GM21786 (cell line): ENCODE measurements around the gene ULK4.
"Not testable (repeated sequence)": the region's sequence is repeated elsewhere in the genome, so short reads cannot be mapped to it uniquely, and the experiment has no call there.

ENCODE experiments used
- ATAC-seq: cut with Tn5 transposase; IDR thresholded peaks from one replicate; pipeline ENCODE4 v1.9.1; 2021; ENCODE audit not compliant: unreplicated experiment

ULK4 gene

GRCh38 chr3:41651718-41652117 lies 310.2 kb downstream of the ULK4 start:
- no peak for ATAC-seq

- no peak for ATAC-seq
Observed at GRCh38 chr3:41650406-41650805, 311.5 kb downstream of the ULK4 start.

- no peak for ATAC-seq
Observed at GRCh38 chr3:41649129-41649739, 312.7 kb downstream of the ULK4 start.

GRCh38 chr3:41647730-41648129 lies 314.2 kb downstream of the ULK4 start:
- ATAC-seq = not testable (repeated sequence)

GRCh38 chr3:41640076-41640475 lies 321.8 kb downstream of the ULK4 start:
- ATAC-seq = no peak

GRCh38 chr3:41638381-41638780 lies 323.5 kb downstream of the ULK4 start:
- ATAC-seq = no peak

GRCh38 chr3:41632700-41633099 lies 329.2 kb downstream of the ULK4 start:
- no peak for ATAC-seq

- ATAC-seq = no peak
Observed at GRCh38 chr3:41630708-41631107, 331.2 kb downstream of the ULK4 start.

GRCh38 chr3:41629986-41630385 lies 331.9 kb downstream of the ULK4 start:
- no peak for ATAC-seq

- ATAC-seq = no peak
Observed at GRCh38 chr3:41629072-41629471, 332.8 kb downstream of the ULK4 start.

GRCh38 chr3:41627477-41628087 lies 334.3 kb downstream of the ULK4 start:
- ATAC-seq = no peak

- no peak for ATAC-seq
Observed at GRCh38 chr3:41612853-41613252, 349.1 kb downstream of the ULK4 start.

- no peak for ATAC-seq
Observed at GRCh38 chr3:41611008-41611407, 350.9 kb downstream of the ULK4 start.

GRCh38 chr3:41608347-41608746 lies 353.6 kb downstream of the ULK4 start:
- ATAC-seq = no peak

- no peak for ATAC-seq
Observed at GRCh38 chr3:41603807-41604206, 358.1 kb downstream of the ULK4 start.

- no peak for ATAC-seq
Observed at GRCh38 chr3:41602121-41602520, 359.8 kb downstream of the ULK4 start.

- ATAC-seq = no peak
Observed at GRCh38 chr3:41601404-41601987, 360.4 kb downstream of the ULK4 start.

GRCh38 chr3:41600616-41601015 lies 361.3 kb downstream of the ULK4 start:
- no peak for ATAC-seq

GRCh38 chr3:41599127-41599484 lies 362.8 kb downstream of the ULK4 start:
- ATAC-seq = no peak

- ATAC-seq = no peak
Observed at GRCh38 chr3:41598402-41599126, 363.3 kb downstream of the ULK4 start.

GRCh38 chr3:41593774-41594173 lies 368.1 kb downstream of the ULK4 start:
- no peak for ATAC-seq
